A673 (cell line): ENCODE data around the gene LRRC37A. TPM values are rescaled to one million over a fixed set of nuclear protein-coding genes. Genes with fewer than 3 reads are reported as not detected.
"Not testable (repeated sequence)": the region's sequence is repeated elsewhere in the genome, so short reads cannot be mapped to it uniquely, and the experiment has no call there.

Source experiments
- BruUV-seq: library from RNA; stranded (reverse); fragments of 400-500 nt; replicated peaks from 2 replicates; lab custom pipeline; 2021; lab: Mats Ljungman, UMichigan
- CTCF ChIA-PET: fragments of 300-600 bp; sonication (Branson Sonifier 250); formaldehyde crosslinking; loops from one replicate; lab custom pipeline; 2022; ENCODE audit warnings: antibody characterized with exemption; lab: Charles Lee
- POLR2A ChIA-PET: fragments of 300-600 bp; sonication (Branson Sonifier 250); formaldehyde crosslinking; loops from one replicate; lab custom pipeline; 2022; ENCODE audit warnings: antibody characterized with exemption; ENCODE audit not compliant: low non-redundant PET; lab: Charles Lee
- DNase-seq: peaks from one replicate; pipeline ENCODE4 v3.0.0-alpha.2; 2015; ENCODE audit warnings: low spot score
- H3K27ac ChIP-seq: fragments of 200-600 bp; sonication (generic); 2 replicates; pipeline ENCODE4 v1.5.1; 2016; ENCODE audit warnings: mixed run types, low read depth, mild to moderate bottlenecking, mixed read lengths, antibody characterized with exemption, low read length; ENCODE audit not compliant: poor library complexity, severe bottlenecking
- H3K27me3 ChIP-seq: fragments of 200-600 bp; sonication (generic); replicated peaks from 2 replicates; pipeline ENCODE4 v1.6.1; 2017; ENCODE audit warnings: mixed run types, low read depth, mild to moderate bottlenecking, mixed read lengths, antibody characterized with exemption, low read length; ENCODE audit not compliant: insufficient read depth, poor library complexity
- H3K36me3 ChIP-seq: fragments of 200-600 bp; sonication (generic); 2 replicates; pipeline ENCODE4 v1.6.1; 2016; ENCODE audit warnings: mixed run types, mild to moderate bottlenecking, mixed read lengths, antibody characterized with exemption, low read length; ENCODE audit not compliant: insufficient read depth, poor library complexity, severe bottlenecking
- H3K4me1 ChIP-seq: fragments of 200-600 bp; sonication (generic); 2 replicates; pipeline ENCODE4 v1.6.1; 2017; ENCODE audit warnings: mixed run types, mild to moderate bottlenecking, mixed read lengths, antibody characterized with exemption, low read length; ENCODE audit not compliant: insufficient read depth, poor library complexity, severe bottlenecking
- H3K4me3 ChIP-seq: fragments of 200-600 bp; sonication (generic); 2 replicates; pipeline ENCODE4 v1.5.1; 2016; ENCODE audit warnings: low read depth, mixed run types, mild to moderate bottlenecking, mixed read lengths, low read length; ENCODE audit not compliant: poor library complexity, severe bottlenecking
- H3K9me3 ChIP-seq: fragments of 200-600 bp; sonication (generic); 2 replicates; pipeline ENCODE4 v1.6.1; 2016; ENCODE audit warnings: mixed run types, low read depth, mild to moderate bottlenecking, mixed read lengths, antibody characterized with exemption, low read length; ENCODE audit not compliant: poor library complexity, severe bottlenecking
- intact Hi-C: fragments of 100-400 bp; cut with micrococcal nuclease; formaldehyde crosslinking; loops from one replicate; pipeline ENCODE4 v1.10.0; 2022; ENCODE audit not compliant: unreplicated experiment
- total RNA-seq: library from RNA; stranded (reverse); gene quantifications from 2 replicates; pipeline ENCODE4 v1.2.3, GENCODE V29; 2021

The LRRC37A gene
- total RNA-seq, 1 experiment from 2014 or later: 3.0 TPM

DNA sequence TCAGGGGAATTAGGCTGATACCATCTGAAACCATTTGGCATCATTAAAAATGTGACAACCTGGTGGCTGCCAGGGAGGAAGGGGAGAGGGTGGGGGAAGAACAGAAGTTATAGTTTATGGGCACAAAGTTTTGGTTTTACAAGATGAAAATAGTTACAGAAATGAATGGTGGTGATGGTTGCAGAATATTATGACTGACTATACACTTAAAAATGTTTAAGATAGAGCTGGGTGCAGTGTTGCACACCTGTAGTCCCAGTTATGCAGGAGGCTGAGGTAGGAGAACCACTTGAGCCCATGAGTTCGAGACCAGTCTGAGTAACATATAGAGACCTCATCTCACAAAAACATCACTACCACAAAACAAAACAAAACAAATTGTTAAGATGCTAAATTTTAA, 54.1 kb downstream of the LRRC37A start:
- intact Hi-C loops: not testable (repeated sequence)

DNA sequence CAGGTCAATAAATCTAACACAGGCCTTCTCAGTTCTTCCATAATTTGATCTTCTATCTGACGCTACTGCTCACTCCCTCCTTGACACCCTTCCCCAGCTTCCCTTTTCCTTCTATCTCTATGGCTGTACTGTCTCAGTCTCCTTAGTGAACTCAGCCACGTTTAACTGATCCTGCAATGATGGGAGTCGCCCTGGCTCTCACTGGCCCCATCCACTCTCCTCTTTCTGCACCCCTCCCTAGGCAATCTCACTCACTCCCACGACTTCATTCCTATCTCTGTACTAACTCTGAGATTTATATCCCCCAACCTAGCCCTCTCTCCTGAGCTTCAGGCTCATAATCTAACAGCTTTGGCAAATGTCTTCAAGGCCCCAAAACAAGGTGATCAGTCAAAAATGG, 58.9 kb downstream of the LRRC37A start:
- H3K36me3 ChIP-seq, H3K27me3 ChIP-seq, intact Hi-C loops, BruUV-seq, POLR2A ChIA-PET, DNase-seq, H3K4me1 ChIP-seq, H3K4me3 ChIP-seq, H3K9me3 ChIP-seq, H3K27ac ChIP-seq, CTCF ChIA-PET: not testable (repeated sequence)

More for the DNA sequence above, 54.1 kb downstream of the LRRC37A start:
- H3K36me3 ChIP-seq, BruUV-seq, H3K4me1 ChIP-seq, POLR2A ChIA-PET, DNase-seq, H3K9me3 ChIP-seq, H3K4me3 ChIP-seq, CTCF ChIA-PET, H3K27ac ChIP-seq, H3K27me3 ChIP-seq: not testable (repeated sequence)

DNA sequence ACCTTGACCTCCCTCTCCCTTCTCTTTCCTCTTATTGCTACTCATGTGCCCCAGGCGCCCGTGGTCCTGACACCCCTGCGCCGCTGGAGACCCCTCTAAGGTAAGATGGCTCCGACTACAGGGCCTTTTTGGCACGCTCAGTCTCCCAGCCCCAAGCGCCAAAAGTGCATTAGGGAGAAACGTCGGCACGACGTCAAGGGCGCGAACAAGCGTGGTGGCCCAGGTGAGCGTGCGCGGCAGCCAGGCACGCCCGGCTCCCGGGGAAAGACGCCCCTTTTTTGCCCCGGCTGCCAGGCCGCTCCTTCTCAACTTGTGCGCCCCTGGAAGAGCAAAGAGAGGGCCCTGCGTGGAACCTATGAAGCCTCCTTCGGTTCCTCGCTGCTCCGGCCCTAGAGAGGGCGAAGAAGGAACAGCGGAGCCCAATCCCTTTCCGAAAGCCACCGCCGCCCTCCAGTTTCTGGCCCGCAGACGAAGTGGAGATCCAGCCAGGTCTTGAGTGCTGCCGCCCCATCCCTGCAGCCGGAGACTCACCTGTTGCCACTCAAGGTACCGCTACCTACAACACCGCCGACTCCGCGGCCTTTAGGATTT, 66.3 kb downstream of the LRRC37A start:
- H3K27me3 ChIP-seq, POLR2A ChIA-PET, H3K27ac ChIP-seq, DNase-seq, BruUV-seq, H3K36me3 ChIP-seq, intact Hi-C loops, H3K4me3 ChIP-seq, H3K4me1 ChIP-seq, H3K9me3 ChIP-seq, CTCF ChIA-PET: not testable (repeated sequence)

DNA sequence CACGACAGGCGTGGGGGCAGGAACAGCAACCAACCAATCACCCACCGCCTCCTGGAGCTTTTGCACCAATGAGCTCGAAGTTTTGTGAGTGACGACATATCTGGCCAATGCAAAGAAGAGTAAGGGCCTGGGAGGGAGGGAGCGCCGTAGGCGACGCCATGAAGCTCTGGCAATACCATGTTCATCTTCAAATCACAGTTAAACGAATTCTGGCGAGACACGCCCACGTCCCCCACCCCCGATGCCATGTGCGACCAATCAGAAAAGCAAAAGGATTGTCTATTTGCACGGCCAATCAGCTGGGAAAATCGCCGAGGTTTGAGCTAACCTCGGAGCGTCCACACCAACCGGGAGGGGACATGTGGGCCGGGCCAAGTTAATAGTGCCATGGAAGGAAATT, 66.8 kb downstream of the LRRC37A start, which contains the start of gene ARL17B:
Gene ARL17B, minus strand, starts transcription at position 12 of the 400 bp plus-strand sequence. CDS start 3,369 bp downstream, outside the sequence.
- DNase-seq, POLR2A ChIA-PET, BruUV-seq, H3K27me3 ChIP-seq, intact Hi-C loops, H3K4me1 ChIP-seq, H3K27ac ChIP-seq, CTCF ChIA-PET, H3K4me3 ChIP-seq, H3K36me3 ChIP-seq, H3K9me3 ChIP-seq: not testable (repeated sequence)

DNA sequence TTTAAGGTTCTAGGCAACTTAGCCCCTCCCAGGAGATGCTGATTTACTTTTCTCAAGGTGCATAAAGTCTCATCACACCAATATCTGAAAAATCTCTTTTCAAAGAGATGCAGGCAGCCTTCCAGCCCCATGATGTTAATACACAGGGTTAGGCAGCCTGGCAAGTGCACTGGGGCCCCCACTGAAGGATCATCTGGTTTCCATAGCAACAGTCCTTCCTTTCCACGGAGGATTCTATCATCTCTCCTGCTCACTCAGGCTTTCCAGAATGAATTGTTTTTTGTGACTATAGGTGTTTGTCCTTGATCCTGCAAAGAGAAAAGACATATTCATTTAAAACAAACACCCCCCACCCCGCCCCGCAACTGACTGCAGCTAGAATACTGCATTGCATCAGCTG, 72.6 kb downstream of the LRRC37A start:
- H3K4me3 ChIP-seq, BruUV-seq, CTCF ChIA-PET, H3K9me3 ChIP-seq, H3K27ac ChIP-seq, H3K36me3 ChIP-seq, DNase-seq, POLR2A ChIA-PET, H3K4me1 ChIP-seq, H3K27me3 ChIP-seq, intact Hi-C loops: not testable (repeated sequence)

GRCh38 chr17:46372236-46373229, 77.6 kb downstream of the LRRC37A start:
- CTCF ChIA-PET, H3K27ac ChIP-seq, H3K36me3 ChIP-seq, DNase-seq, H3K4me1 ChIP-seq, BruUV-seq, POLR2A ChIA-PET, intact Hi-C loops, H3K9me3 ChIP-seq, H3K4me3 ChIP-seq, H3K27me3 ChIP-seq: not testable (repeated sequence)

DNA sequence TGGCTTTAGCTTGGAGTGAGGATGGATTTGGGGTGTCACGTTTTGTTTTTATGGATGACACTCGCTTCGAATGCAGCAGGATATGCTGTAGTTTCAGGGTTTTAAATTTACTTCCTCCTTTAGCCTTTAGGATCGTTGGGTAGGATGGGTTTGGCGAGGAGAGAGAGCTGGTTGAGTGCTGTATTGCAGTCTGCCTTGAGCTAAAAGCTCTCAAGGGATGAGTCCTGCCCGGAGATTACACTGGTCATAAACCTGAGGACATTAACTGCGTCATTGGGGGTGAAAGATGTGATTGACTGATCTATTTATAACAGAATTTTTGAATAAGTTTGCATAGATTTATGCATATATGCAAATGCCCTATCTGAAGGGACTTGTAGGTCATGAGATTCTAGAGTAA, 78.5 kb downstream of the LRRC37A start:
- H3K4me3 ChIP-seq, H3K27ac ChIP-seq, intact Hi-C loops, H3K9me3 ChIP-seq, H3K36me3 ChIP-seq, BruUV-seq, H3K27me3 ChIP-seq, DNase-seq, POLR2A ChIA-PET, H3K4me1 ChIP-seq, CTCF ChIA-PET: not testable (repeated sequence)
